HG02852 (cell line): ENCODE results near the gene OPN4.
"Not testable (repeated sequence)": the region's sequence is repeated elsewhere in the genome, so short reads cannot be mapped to it uniquely, and the experiment has no call there.

Experiments
- ATAC-seq: cut with Tn5 transposase; IDR thresholded peaks from one replicate; pipeline ENCODE4 v1.9.1; 2021; ENCODE audit warnings: mild to moderate bottlenecking, moderate library complexity; ENCODE audit not compliant: unreplicated experiment

The OPN4 gene

GRCh38 chr10:86654411-86655172 lies at the start of gene OPN4:
Gene OPN4 (plus strand): TSS chr10:86654547. CDS start chr10:86654784, 237 bp downstream.
- ATAC-seq = no peak

GRCh38 chr10:86607674-86608073 lies 46.7 kb upstream of the OPN4 start:
- ATAC-seq = no peak

- ATAC-seq = no peak
These were observed 44.4 kb upstream of the OPN4 start for GRCh38 chr10:86609920-86610319.

- ATAC-seq = no peak
These were observed 43.0 kb upstream of the OPN4 start for GRCh38 chr10:86611386-86611785.

GRCh38 chr10:86613096-86613495 lies 41.3 kb upstream of the OPN4 start:
- ATAC-seq = no peak

GRCh38 chr10:86613905-86614304 lies 40.4 kb upstream of the OPN4 start:
- no peak for ATAC-seq

- ATAC-seq = no peak
These were observed 39.5 kb upstream of the OPN4 start for GRCh38 chr10:86614853-86615252.

GRCh38 chr10:86617278-86617677 lies 37.1 kb upstream of the OPN4 start:
- not testable (repeated sequence) for ATAC-seq

GRCh38 chr10:86628311-86628710 lies 26.0 kb upstream of the OPN4 start:
- ATAC-seq = no peak

- no peak for ATAC-seq
These were observed 24.3 kb upstream of the OPN4 start for GRCh38 chr10:86630079-86630478.

- ATAC-seq = no peak
These were observed 22.1 kb upstream of the OPN4 start for GRCh38 chr10:86632009-86632800.

- no peak for ATAC-seq
These were observed 21.4 kb upstream of the OPN4 start for GRCh38 chr10:86632951-86633350.

GRCh38 chr10:86635402-86635801 lies 18.9 kb upstream of the OPN4 start:
- ATAC-seq = no peak

GRCh38 chr10:86636311-86636710 lies 18.0 kb upstream of the OPN4 start:
- ATAC-seq = no peak

GRCh38 chr10:86642021-86642420 lies 12.3 kb upstream of the OPN4 start:
- no peak for ATAC-seq

- ATAC-seq = no peak
These were observed 11.8 kb upstream of the OPN4 start for GRCh38 chr10:86642499-86642898.

- no peak for ATAC-seq
These were observed 10.1 kb upstream of the OPN4 start for GRCh38 chr10:86644152-86644793.

- no peak for ATAC-seq
These were observed 9.4 kb upstream of the OPN4 start for GRCh38 chr10:86644794-86645445.

- ATAC-seq = not testable (repeated sequence)
These were observed 8.7 kb upstream of the OPN4 start for GRCh38 chr10:86645621-86646165.

GRCh38 chr10:86646532-86646931 lies 7.8 kb upstream of the OPN4 start:
- no peak for ATAC-seq

GRCh38 chr10:86646933-86647332 lies 7.4 kb upstream of the OPN4 start:
- ATAC-seq = no peak
